Stimulated activated CD4-positive, alpha-beta T cell treated with anti-CD3 and anti-CD28 coated beads, Interleukin-4, amount 100 ng/mL, for 1 hour (primary cell): ENCODE data around the gene BOLA3.
"Not testable (repeated sequence)": the region's sequence is repeated elsewhere in the genome, so short reads cannot be mapped to it uniquely, and the experiment has no call there.

Source experiments
- DNase-seq: peaks from one replicate; pipeline ENCODE4 v3.0.0-alpha.2; 2020

The BOLA3 gene

DNA sequence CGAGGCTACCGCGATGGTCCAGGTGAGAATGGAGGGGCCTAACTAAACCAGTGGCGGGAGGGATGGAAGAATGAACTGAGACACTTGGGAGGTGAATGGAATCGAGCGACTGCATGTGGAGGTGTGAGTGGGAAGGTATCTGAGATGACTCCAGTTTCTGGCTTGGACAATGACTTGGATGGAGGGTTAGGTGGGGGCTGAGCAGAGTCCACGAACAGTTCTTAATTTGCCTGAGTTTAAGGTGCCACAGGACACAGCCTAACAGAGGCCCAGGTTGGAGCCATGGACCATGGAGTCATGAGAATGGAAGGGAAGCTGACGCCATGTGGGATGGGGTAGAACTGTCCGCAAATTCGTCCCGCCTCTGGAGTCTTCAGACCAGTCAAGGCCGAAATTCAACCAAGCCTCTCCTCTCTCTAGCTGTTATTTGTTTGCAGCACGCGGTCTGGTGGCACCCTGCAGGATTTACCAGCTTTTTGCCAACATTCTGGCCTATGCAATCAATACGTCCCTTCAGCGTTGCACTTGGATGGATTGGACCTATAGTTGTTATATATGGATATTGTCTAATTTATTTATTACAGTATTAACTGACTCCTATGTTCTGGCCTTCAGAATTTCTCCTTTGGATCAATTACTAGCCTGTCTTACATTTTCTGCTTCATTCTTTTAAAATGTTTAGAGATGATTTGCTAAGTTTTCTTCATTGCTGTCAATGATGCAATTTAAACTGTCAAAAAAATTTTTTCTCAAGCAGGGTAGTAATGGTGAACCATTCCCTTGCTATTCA, 940 bp upstream of the BOLA3 start:
- DNase-seq: no peak

DNA sequence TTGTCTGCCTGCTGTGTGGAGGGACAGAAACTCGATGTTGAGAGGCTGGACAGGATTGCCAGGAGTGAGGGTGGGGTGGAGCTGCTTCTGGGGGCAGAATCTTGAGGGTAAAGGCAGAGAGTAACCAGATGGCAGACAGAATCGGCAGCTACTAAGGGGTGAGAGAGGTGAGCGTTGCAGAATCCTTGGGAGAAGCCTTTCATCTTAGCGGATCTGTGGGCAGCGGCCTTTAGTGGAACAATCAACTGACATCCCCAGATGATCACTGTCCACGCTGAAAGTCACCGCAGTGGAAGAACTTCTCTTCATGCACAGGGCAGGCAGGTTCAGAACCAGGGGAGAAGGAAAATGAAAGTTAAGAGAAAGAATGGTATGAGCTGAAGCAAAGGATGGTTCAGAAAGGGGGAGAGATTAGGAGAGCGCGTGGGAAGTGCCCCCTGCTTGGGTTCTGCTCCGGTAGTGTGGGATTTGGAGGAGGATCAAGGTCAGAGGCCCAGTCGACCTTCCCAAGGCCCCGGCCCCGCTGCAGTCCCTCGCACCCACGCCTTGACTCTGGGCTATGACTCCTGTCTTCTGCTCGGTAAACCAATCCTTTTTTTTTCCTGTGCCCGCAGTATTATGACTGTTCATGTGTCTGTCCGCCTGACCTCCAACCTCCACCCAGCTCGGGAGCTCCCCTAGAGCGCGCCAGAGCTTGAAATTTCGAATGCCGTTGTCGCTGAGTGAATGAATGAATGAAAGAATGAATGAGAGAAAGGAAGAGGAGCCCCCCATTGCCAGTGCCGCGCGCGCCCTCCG, 584 bp downstream of the BOLA3 start:
- no peak for DNase-seq

DNA sequence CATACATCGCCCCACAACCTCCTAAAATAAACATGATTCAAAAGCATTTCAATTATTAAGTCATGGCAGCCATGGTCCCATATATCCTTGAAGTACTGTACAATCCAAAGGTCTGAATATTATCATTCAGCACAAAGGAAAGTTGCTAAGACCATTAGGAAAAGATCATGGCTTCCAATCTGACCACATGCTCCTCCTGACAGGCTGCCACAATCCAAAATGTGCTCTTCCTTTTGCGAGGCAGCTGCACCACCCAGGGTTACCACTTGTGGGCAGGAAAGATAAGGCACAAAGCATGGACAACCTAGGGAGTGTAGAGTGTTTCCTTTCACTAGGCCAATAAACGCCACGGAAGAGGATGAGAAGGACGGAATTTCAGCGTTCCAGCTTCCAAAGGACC, 5.4 kb downstream of the BOLA3 start:
- no peak for DNase-seq

DNA sequence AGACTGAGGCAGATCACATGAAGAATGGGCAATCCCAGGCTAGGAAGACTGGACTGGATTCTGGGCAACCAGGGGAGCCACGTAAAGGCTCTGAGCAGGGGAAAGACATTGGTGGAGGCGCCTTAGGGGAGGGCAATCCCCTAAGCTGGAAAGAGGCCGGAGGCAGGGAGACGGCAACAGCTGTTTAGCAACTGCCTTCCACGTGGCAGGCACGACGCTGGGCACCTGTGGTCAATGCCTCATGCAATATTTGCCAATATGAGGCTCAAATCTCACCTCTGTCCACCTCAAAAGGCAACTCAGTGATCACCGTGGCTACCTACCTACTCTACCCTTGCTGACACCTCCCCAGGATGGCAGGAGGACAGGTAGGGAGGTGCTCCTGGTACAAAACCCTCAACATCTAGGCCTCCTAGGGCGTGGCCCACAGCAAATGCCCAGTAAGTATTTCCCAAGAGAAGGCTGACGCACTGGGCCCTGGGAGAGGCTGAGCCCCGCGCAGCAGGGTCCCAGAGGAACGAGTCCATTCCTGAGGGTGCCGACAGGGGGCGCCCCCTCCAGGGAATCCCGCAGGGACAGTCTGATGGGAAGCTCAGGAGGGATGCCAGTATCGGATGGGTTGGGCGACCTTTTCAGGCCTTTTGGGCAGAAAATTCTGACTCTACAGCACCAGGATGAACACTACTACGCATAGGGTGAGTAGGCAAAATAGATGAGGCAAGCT, 8.9 kb downstream of the BOLA3 start:
- DNase-seq: no peak

DNA sequence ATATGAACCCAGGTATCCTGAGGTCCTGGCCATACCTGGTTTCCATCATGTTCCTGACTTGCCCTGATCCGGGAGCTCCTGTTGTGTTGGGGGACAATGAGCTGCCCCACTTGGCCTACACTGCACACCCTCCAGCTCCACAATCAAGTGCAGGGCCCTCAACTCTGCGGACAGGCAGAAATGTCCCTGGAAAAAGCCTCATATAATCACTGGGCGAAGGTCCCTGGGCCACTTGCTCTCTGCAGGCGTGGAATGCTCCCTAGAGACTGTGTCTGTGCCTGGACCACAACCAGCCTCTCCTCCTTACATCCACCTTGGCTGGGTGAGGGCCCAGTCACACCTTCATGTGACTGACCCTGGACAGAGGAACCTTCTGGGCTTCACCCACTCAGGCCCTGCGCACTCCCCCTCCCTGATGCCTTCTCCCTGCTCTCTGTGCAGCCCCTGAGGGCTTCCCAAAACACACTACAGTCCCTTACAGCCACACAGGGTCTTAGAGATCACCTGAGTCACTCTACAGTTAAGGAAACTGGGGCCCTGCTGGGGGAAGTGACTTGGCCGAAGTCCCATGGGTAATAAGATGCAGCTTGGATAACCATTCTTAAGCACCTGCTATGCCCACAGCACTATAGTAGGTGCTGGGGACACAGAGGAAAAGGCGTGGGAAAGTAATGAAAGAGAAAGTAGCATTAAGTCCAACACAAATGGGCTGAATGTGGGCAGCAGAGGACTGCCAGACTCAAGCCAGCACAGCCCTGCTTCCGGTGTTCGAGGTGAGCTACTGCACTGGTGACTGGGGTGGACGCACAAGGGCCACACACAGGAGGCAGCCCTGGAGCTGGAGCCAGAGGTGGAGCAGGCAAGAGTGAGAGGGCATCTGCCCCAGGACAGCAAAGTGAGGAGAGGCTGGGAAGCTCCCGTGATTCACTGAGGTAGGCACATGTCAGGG, 9.8 kb downstream of the BOLA3 start:
- DNase-seq: no peak

DNA sequence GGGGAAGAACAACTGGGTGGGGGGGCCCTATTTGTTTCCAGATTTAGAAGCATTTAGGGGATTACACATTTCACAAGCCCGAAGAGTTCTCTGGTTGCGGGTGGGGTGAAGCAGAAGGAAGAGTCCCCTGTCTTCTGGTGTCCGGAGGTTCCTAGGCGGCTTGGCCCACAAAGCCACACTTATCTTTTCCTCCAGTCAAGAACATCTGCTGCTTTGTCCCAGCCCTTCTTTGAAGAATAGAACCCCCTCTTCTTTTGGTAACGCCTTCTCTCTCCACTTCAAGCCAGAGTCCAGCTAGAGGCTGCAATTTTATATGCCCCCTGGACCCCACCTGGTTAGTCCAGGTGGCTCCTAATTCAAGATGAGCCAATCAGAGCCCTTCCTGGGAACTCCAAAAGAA, 15.8 kb downstream of the BOLA3 start:
- DNase-seq: no peak

DNA sequence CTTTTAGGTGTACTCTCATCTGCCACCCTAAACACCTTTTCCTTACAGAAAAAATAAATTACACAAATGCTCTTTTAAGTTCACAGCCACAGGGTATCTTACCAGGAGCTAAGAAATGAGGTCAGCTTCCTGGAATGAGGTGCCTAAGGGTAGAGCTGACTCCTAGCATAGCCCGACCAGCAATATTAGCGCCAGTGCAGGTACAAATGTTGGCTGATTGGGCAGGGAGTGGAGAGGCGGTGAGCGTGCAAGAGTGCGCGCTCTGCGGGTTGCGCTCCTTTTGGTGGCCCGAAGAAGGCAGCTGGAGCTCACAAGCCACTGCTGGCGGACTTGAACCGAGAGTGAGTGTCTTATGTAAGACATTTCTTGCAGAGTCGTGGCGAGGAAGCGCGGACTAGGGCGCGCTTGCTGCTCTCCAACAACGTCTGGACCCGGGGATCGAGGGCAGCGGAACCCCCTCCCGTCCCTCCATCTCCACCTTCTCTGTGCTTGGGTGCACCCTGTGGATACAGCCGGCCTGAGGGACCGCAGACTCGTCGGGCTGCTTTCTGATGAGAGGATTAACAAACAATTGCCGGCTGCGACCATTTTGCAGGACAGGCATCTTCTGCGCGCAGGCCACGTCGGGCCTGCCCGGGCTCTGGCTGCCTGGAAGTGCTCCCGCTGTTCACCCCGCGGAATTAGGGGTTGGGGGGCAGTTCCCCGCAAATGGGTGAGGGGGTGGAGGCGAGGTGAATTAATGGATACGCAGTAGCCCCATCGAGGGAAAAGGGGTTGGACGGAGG, 17.3 kb downstream of the BOLA3 start:
- DNase-seq: no peak

DNA sequence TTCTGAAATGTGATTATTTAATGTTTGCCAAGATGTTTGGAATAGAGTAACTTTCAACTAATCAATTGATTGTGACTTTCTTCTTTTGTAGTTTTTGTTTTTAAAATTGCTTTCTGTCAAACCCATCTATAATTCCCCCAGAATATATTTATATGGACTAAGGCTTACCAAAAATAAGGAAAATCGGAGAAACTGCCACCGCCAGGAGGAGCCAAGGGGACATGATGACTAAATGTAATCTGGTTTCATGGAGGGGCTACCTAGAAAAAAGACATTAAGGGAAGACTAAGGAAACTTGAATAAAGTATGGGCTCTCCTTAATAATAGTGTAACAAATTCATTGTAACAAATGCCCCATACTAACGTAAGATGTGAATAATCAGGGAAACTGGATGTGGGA, 19.5 kb downstream of the BOLA3 start:
- no peak for DNase-seq

DNA sequence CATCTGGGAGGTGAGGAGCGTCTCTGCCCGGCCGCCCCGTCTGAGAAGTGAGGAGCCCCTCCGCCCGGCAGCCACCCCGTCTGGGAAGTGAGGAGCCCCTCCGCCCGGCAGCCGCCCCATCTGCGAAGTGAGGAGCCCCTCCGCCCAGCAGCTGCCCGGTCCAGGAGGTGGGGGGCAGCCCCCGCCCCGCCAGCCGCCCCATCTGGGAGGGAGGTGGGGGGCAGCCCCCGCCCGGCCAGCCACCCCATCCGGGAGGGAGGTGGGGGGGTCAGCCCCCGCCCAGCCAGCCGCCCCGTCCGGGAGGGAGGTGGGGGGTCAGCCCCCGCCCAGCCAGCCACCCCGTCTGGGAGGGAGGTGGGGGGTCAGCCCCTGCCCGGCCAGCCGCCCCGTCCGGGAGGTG, 23.8 kb downstream of the BOLA3 start:
- not testable (repeated sequence) for DNase-seq

DNA sequence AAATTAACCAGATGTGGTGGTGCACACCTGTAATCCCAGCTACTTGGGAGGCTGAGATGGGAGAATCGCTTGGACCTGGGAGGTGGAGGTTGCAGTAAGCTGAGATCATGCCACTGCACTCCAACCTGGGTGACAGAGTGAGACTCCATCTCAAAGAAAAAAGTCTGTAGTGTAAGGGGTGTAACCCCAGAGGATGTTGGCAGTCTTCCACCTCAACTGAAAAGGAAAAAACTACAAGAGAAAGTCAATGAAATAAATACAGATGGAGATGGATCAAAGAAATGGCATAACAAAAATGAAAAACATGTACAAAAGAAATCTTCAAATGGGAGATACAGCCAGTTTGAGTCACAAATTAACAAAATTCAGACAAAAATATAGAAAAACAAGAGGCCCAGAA, 25.9 kb downstream of the BOLA3 start:
- DNase-seq: not testable (repeated sequence)

DNA sequence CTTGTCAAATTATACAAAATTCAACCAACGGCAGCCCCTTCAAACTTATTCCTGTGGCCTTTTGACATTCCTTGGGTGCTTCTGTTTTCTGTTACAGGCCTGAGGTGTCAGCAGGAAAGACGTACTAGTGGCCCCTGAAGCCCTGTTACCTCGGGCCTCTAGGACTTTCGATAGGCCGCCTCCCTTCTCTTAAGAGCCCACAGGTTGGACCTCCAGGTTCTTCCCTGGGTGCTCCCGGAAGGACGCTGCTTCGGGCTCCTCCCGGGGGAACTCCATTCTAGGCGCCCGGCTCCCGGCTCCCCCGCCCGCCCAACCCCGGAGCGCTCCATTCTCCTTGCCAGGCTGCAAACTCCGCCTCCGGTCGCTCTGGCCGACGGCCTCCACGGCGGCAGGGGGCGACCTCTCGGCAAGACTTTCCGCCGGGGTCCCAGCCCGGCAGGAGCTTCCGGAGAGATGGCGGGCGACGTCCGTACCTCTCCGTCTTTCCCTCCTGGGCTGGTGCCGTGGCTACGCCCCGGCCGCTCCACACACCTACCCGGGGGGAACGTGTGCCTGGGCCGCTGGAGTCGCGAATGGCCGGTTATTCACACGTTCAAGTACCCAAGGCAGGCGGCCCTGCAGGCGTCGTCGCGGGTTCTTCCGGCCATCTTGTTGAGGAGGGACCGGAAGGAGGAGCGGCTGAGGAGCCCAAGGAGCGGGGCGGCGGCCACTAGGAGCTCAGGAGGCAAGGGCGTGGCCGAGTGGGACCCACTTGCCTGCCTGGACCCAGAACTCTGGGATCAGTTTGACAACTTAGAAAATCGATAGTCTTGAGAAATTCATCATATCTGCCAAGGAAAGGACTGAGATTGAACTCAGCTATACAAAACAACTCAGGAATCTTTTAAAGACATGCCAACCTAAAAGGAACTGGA, 27.5 kb downstream of the BOLA3 start:
- DNase-seq: peak; percentile 85

DNA sequence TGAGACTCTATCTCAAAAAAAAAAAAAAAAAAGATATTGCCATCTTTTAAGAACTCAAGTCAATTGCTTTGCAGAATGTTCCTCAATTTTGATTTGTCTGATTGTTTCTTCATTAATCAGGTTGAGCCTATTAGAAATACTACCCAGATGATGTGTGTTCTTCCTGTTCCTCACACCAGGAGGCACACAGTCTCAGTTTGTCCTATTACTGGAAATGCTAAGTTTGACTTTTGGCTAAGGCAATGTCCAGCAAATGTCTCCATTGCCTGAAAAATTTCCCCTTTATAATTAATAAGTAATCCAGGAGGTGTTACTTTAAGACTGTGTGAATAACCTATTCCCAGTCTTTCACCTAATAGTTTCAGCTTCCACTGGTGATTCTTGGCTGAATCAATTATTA, 28.4 kb downstream of the BOLA3 start:
- DNase-seq: no peak

DNA sequence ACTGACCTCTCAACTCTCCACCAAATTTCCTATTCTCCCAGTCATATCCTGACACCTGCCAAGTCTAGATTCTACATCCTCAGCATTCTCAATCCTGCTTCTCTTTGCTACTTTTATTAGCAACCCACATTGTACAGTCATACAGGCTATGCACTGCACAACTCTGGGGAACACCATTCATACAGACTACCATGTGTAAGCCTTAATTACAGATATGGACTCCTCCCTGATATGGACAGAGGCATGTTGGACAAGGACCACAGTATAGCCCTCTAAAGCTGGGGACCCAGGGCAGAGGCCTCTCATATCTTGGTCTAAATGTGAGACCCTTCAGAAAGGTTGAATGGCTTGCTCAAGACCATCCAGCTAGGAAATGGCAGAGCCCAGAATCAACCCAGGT, 36.3 kb downstream of the BOLA3 start:
- DNase-seq: no peak

DNA sequence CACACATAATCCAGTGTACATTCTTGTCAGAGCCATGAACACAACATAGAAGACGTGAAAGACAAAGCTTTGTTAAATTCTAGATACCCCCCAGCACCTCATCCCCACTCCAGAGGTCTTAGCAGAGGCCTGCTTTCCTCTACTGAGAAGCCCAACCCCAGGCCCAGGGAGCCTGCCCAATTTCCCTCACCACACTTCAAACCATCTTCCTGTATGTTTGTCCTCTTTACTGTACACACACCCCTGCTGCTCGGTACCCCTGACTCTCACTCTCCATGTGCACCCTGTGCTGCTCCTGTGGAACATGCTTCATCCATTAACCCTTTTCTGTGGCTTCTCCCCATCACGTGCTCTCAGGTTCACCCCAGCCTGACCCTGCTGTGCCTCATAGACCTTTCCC, 37.2 kb downstream of the BOLA3 start:
- no peak for DNase-seq

DNA sequence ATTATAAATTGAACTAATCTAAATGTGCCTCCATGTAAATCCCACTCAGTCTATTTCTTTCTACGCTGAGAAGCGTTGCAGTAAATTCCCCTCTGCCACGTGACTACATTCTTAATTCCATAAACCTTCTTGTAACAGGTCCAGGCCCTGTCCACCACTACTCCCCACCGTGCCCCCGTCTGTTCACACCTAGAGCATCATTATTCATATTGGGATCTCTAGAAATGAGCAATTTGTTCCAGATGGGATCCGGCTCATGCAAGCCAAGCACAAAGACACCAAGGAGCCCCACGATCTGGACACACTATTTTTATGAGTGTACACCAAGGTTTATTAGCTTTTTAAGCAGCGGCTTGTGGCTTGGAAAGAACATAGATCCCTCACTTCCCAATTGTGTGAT, 38.2 kb downstream of the BOLA3 start:
- no peak for DNase-seq

DNA sequence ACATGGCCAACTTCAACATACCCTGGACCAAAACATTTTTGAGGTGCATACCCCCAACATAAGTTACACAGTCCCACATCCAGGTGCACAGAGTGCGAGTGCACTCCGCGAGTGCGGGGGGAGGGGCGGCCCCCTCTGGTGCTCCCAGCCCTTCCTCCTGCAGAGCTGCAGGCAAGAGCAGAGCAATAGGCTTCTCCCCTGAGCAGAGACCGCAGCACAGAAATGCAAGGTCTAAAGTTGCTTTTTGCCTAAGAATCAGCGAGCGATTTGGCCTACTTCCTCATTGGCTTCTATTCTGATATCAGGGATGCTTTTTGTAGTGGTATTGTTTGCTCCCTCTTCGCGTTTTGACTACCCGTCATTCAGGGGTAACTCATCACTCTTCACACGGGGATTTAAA, 40.6 kb downstream of the BOLA3 start:
- DNase-seq: no peak

DNA sequence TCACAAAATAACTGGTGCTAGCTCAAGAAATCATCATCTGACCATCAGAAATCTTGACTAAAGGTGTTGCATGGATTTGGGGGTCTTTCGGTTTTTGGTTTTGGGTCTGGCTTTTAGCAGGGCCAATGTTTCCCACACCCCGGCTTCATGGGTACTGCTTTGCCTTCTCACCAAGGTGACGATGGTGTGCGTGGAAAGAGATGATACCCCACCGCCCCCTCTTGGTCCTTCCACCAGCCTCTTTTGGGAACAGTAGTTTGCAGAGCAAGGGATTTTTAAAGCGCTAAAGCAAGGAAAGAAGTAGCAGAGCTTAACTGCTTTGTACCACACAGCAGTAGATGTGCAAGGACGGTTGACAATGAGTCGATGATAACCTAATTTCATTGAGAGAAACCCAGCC, 42.3 kb downstream of the BOLA3 start:
- DNase-seq: no peak

DNA sequence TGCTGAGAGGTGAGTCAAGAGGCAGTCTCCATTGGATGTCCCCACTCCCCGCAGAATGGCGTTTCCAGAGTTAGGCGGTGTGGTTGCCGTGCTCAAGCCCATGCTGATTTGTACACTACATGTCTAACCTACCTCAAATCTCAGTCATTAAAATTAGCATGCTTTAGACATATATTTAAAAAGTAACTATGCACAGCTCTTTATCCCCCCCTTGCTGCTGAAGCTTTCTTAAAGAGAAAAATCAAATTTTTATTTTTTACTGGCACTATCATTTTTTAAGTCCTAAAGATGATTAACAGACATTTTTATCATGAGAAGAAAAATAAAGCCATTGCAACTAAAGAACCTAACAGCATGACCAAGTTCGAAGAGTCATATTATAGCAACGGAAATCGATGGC, 42.9 kb downstream of the BOLA3 start:
- no peak for DNase-seq

DNA sequence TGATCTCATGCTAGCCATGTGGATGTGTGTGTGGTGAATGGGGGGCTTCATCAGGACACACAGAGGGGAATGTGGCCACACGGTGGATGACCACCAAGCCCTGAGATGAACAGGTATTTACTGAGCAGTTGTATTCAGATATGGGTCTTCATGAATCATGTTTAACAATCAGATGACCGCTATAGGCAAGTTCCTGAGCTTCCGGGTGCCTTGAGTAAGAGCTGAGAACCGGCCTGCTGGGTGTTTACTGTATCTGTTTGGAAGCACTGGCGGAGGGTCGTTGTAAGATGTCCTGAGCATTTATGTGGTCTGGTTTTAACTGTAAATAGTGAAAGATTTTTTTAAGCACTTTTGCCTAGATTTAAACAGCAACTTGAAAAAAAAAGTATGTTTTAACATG, 43.9 kb downstream of the BOLA3 start:
- no peak for DNase-seq

DNA sequence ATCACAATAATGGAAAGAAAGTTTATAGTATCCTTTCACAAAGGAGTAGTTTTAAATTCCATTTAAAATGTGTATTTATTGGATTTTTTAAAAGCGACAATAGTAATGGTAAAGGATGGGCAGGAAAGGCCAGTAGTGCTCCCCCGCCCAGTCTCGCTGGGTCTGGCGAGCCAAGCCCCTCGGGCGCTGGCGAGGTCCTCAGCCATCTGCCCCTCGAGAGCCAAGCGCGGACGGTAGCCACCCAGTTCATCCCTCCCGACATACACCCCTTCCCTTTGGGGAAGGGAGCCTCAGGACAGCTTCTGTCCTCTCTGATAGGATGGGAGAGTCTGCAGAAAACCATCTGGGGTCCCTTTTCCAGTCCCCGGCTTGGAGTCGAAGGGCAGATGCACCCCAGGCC, 45.2 kb downstream of the BOLA3 start:
- DNase-seq: no peak
